OCI-M2 (cell line): ENCODE measurements around the gene TTLL4.
"Not testable (repeated sequence)": the region's sequence is repeated elsewhere in the genome, so short reads cannot be mapped to it uniquely, and the experiment has no call there.

Experiments used
- DNase-seq: peaks from one replicate; lab custom pipeline; 2025; ENCODE audit not compliant: unreplicated experiment; lab: John Stamatoyannopoulos, UW

Gene TTLL4

GRCh38 chr2:218743068-218743467 lies 32.4 kb downstream of the TTLL4 start:
- no peak for DNase-seq

- DNase-seq, result no peak
Observed at GRCh38 chr2:218744615-218745014, 34.0 kb downstream of the TTLL4 start.

GRCh38 chr2:218745160-218745558 lies 34.5 kb downstream of the TTLL4 start:
- DNase-seq, result no peak

GRCh38 chr2:218745559-218746469 lies 35.2 kb downstream of the TTLL4 start:
- no peak for DNase-seq

- no peak for DNase-seq
Observed at GRCh38 chr2:218746470-218746795, 35.8 kb downstream of the TTLL4 start.

GRCh38 chr2:218746960-218747359 lies 36.3 kb downstream of the TTLL4 start:
- DNase-seq, result no peak

GRCh38 chr2:218748741-218749441 lies 38.3 kb downstream of the TTLL4 start:
- DNase-seq, result no peak

- DNase-seq, result no peak
Observed at GRCh38 chr2:218754201-218754600, 43.6 kb downstream of the TTLL4 start.

- no peak for DNase-seq
Observed at GRCh38 chr2:218754781-218755180, 44.1 kb downstream of the TTLL4 start.

GRCh38 chr2:218755198-218755566 lies 44.5 kb downstream of the TTLL4 start:
- no peak for DNase-seq

- DNase-seq, result no peak
Observed at GRCh38 chr2:218755567-218756404, 45.2 kb downstream of the TTLL4 start.

- no peak for DNase-seq
Observed at GRCh38 chr2:218756599-218757377, 46.2 kb downstream of the TTLL4 start.

- no peak for DNase-seq
Observed at GRCh38 chr2:218761795-218762194, 51.2 kb downstream of the TTLL4 start.

GRCh38 chr2:218772759-218773158 lies 62.1 kb downstream of the TTLL4 start:
- not testable (repeated sequence) for DNase-seq

GRCh38 chr2:218773881-218774280 lies 63.2 kb downstream of the TTLL4 start:
- DNase-seq, result no peak

- DNase-seq, result no peak
Observed at GRCh38 chr2:218776488-218776887, 65.9 kb downstream of the TTLL4 start.

- DNase-seq, result no peak
Observed at GRCh38 chr2:218777276-218777990, 66.8 kb downstream of the TTLL4 start.

GRCh38 chr2:218780046-218780445 lies 69.4 kb downstream of the TTLL4 start:
- DNase-seq, result no peak

GRCh38 chr2:218780851-218781690 lies 70.4 kb downstream of the TTLL4 start:
- no peak for DNase-seq
